Smooth muscle cell of the brain vasculature (primary cell): ENCODE results near the gene EPHA10.

Experiments
- DNase-seq: peaks from one replicate; pipeline ENCODE4 v3.0.0-alpha.2; 2012; ENCODE audit warnings: low read depth, low spot score

Gene EPHA10

GRCh38 chr1:37734629-37735591 lies 30.0 kb downstream of the EPHA10 start:
- DNase-seq = no peak

GRCh38 chr1:37732111-37732780 lies 32.7 kb downstream of the EPHA10 start:
- DNase-seq = no peak

DNA sequence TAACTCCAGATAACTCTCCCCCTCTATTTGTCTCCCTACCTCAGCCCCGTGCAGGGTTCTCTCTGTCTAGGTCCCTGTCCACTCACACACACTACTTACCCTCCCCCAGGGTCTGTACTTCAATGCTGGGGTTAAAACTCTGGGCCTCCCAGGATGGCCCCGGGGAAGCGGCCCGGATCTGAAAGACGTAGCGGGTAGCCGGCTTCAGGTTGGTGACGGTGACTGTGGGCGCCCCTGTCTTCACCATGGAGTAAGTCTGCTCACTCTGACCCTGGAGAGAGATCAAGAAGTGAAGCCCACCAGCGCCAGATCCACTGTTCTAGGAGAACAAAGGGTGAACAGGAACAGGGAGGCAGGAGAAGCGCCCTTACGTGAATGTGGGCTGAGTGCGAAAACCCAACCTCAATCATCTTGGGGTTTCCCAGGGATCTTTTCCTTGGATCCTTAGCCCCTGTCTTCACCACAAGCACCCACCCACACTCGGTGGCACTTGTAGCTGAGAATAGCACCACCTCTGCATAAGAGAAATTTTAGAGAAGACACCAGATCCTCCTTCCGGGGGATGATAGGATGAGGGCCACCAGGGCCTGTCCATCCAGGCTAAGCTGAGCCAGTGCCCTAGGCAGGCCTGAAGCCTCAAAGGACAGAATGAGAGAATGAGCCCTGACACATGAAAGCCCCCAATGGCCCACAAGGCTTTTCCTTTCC lies 33.5 kb downstream of the EPHA10 start:
- DNase-seq = no peak

DNA sequence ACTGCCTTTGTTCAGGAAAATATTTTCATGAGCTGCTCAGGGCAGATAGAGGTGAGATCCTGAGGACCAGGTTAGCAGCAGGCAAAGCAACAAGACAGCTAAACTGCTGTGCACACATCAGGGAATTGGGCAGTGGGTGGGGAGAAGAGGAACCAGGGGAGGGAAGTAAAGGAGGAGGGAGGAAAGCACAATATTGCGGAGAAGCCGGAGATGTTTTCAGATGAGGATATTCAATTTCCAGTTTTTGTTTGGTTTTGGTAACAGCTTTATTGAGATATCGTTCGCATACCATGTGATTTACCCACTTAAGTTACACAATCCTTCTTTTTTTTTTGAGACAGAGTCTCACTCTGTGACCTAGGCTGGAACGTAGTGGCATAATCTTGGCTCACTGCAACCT lies 34.5 kb downstream of the EPHA10 start:
- DNase-seq = no peak

DNA sequence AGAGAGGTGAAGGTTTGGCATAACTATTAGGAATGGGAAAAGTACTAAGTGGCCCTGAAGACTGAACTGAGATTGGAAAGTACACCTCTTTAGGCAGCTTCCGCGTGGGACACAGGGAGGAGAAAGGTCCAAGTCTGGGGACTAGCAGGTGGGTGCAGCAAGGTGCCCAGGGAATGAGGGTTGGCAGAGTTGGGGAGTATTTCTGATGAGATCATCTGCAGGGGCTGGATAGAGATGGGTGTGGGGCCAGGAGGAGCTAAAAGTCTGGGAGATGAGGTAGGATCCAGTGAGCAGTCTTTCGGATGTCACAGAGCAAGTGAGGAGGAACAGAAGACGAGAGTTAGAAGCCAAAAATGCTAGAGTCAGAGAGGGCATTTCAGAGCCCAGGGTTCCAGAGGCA lies 36.5 kb downstream of the EPHA10 start:
- no peak for DNase-seq

DNA sequence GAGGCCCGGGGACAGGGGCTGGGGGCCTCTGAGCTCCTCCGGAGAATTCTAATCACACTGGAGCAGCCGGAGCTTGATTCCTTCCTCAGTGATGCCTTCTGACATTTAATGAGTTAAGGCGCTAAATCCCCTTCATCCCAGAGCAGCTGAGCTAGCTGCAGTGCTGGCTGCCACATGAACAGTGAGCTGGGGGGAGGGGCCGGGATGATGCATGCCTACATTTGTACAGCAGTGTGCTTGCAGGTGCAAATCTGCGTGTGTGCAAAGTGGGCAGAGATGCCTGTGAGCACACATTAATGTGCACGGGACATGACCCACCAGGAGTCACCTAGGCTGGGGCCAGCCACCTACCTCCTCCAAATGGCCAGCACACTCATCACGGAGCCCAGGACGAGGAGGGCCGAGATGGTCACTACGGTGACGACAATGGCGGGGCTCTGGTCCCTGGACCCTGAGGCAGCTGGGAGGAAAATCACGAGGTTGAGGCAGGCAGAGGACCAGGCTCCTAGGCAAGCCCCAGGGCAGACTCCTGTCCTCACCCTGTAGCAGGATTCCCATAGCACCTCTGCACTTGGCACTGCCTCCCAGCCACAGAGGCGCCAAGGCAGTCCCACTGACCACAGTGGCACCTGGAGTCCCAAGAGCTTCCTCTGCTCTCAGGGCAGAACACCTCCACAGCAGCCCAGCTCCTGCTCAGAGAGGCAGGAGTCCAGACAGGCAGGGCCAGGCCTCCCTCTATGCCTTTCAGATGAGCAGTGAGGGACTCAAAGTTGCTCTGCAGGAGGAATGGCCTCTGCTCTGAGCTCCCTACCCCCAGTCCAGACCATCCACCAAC lies 38.0 kb downstream of the EPHA10 start:
- no peak for DNase-seq

DNA sequence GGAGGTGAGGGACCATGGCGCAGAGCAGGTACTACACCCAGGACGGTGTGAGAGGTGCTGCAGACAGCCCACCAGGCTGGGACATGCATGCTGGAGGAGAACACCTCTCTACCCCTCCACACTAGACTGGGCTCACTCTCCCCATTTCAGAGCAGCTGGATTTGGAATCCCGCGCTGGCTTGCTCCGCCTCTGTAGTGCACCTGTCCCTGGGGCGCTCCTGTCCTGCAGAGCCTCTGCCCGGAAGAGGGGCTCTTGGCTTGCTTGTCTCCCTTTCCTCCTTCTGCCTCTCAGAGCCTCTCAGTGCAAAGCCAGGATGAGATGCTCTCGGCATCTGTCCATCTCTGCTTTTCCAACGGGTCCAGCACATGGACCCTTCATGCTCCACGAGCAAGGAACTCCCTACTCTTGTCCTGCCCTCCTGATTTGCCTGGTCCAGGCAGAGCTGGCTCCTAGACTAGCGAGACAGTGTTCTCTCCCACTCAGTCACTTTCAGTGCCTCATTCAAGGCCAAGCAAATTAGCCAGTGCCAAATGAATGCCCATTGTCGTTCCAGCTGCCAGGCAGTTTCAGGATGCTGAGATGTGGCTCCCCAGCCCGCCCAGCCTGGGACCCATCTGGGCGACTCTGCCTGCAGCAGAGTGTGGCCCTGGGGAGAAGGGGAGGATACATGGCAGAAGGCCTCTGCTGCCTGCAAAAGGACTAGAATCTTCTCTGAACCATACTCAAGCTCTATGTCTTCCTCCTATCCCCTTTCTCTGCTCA lies 38.9 kb downstream of the EPHA10 start:
- no peak for DNase-seq

DNA sequence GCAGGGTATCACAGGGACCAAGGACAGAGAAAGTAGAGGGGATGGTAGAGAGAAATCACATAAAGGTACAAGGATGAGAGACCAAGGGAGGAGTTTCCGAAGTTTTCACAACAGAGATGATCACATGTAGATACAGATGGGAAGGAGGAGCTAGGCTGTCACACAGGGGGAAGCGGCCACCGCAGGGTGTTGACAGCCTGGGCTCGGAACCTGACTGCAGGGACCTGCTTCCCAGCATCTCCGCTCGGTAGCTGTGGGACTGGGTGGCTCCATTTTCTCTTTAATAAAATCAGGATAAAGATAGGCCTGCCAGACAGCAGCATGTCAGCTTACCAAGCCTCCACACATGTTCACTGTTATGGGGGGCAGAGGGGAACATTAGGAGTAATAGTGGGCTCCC lies 40.3 kb downstream of the EPHA10 start:
- no peak for DNase-seq

- DNase-seq = no peak
Measured at GRCh38 chr1:37723390-37724078, 41.4 kb downstream of the EPHA10 start.

DNA sequence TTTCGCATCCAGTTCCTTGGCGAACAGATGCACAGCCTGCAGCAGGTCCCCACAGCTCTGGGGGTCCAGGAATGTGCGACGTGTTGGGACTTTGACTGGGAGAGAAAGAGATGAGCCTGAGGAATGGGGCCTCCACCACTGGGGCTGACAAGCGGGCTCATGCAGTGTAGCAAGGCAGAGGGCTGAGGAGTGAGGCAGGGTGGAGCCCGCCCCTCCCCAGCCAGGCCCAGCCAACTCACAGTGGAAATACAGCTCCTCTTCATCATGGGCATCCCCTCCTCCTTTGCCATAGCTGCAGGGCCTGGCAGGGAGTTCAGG lies 41.9 kb downstream of the EPHA10 start:
- DNase-seq = no peak

- DNase-seq = no peak
Measured at GRCh38 chr1:37722181-37723071, 42.5 kb downstream of the EPHA10 start.

DNA sequence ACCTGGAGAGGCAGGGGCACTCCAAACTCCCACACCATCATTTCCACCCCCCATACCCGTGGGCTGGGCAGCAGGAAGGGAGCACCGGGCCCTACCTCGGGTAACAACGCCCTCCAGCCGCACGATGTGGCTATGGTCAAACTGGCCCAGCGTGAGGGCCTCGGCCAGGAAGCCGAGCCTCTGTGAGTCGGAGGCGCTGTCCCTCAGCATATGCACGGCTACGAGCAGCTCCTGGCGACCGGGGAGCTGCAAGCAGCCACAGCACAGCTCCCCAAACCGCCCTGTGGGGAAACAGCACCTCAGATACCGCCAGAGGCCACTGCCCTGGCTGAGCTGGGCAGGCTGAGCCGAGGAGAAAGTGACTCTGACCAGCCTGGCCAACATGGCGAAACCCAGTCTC lies 43.4 kb downstream of the EPHA10 start:
- DNase-seq = no peak

DNA sequence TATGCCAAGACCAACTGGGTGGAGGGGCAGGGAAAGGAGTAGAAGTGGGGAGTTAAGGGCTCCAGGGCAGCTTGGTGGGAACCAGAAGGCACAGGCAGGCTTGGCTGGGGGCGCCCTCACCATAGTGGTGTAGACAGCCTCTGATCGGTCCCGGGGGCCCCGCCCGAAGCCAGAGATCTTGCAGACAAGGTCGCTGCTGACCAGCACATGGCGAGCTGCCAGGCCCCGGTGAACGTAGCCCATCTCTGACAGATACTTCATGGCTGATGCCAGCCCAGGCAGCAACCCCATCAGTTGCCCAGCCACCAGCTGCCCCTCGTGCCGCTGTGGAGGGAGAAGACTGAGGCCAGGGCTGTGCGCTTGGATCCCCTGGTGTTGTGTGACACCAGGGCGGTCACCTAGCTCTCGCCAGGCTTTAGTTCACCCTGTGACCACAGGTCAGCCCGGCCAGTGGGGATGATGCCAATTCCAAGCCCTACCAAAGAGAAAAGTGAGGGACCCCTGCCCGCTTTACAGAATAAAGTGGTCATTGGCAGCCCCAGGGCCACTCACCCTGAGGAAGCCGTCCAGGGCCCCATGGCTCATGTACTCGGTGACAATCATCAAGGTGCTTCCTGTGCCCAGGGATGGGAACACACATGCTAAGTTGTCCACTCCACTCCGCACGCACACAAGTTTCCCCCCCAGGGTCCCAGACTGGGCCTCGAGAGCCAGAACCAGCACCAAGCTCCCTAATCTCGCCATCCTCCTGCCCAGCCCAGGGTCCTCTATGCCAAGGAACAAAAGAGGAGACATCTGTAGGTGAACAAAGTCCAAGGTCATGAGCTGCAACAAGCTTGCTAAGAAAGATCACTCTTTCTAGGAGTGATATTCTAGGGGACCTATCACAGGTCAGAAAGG lies 44.4 kb downstream of the EPHA10 start:
- DNase-seq = no peak

DNA sequence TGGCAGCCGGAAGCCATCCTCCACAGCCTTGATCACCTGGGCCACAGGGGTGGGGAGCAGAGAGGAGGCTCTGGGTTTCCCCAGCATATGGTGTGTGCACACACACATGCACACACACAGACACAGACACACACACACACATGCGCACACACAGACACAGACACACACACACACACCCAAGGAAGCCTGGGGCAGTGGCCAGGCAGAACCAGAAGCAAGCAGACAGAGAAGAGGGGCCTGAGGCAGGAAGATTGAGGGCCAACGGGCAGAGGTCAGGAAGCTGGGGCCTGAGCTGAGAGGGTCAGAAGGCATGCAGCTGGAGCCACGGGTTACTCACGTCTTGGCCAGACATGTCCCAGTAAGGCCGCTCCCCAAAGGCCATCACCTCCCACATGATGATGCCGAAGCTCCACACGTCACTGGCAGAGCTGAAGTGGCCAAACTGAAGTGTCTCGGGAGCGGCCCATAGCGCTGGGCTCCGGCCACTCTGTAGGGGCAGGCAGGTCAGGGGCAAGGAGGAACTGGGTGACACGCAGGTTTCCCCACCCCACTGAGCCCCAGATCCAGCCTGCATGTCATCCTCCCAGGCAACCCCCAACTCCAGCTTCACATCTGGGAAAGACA lies 45.2 kb downstream of the EPHA10 start:
- DNase-seq = no peak

- no peak for DNase-seq
Measured at GRCh38 chr1:37718901-37719571, 45.9 kb downstream of the EPHA10 start.

- no peak for DNase-seq
Measured at GRCh38 chr1:37718181-37718900, 46.6 kb downstream of the EPHA10 start.

DNA sequence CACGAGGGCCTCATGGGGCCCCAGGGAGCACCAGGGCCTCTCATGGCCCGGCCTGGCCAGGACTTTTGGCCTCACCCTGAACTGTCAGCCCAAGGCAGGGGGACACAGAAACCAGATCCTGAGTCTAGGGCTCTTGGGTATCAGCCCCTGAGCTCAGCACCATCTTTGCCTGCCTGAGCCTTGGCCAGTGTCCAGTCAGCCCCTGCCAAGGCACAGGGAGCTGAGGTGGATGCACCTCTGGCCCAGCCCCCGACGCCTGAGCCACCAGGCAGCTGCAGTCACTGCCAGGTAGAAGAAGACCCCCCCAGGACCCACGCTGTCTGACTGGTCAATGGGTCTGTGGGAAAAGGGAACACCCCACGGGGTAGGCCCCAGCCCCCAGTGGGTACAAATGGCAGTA lies 47.3 kb downstream of the EPHA10 start:
- DNase-seq = no peak
